KMS-11 (cell line): ENCODE data around the gene SUGCT.

Source experiments
- H2AFZ ChIP-seq: fragments of 200-600 bp; sonication (generic); 2 replicates; pipeline ENCODE4 v1.6.1; 2016; ENCODE audit warnings: antibody characterized with exemption, mixed run types, low read depth
- H3K27ac ChIP-seq: fragments of 200-600 bp; sonication (generic); 2 replicates; pipeline ENCODE4 v1.6.1; 2016; ENCODE audit warnings: mild to moderate bottlenecking, mixed run types
- H3K27me3 ChIP-seq: fragments of 200-600 bp; sonication (generic); 2 replicates; pipeline ENCODE4 v1.6.1; 2017; ENCODE audit warnings: mild to moderate bottlenecking, low read depth, mixed run types, moderate library complexity; ENCODE audit not compliant: insufficient read depth
- H3K36me3 ChIP-seq: fragments of 200-600 bp; sonication (generic); 2 replicates; pipeline ENCODE4 v1.6.1; 2017; ENCODE audit warnings: mild to moderate bottlenecking, mixed run types; ENCODE audit not compliant: insufficient read depth
- H3K4me1 ChIP-seq: fragments of 200-600 bp; sonication (generic); 2 replicates; pipeline ENCODE4 v1.6.1; 2016; ENCODE audit warnings: mild to moderate bottlenecking, low read depth, mixed run types; ENCODE audit not compliant: poor library complexity, severe bottlenecking
- H3K4me2 ChIP-seq: fragments of 200-600 bp; sonication (generic); 2 replicates; pipeline ENCODE4 v1.7.0; 2016; ENCODE audit warnings: mild to moderate bottlenecking, mixed run types
- H3K4me3 ChIP-seq: fragments of 200-600 bp; sonication (generic); IDR thresholded peaks from 2 replicates; pipeline ENCODE4 v1.6.1; 2017; ENCODE audit warnings: low read depth, low read length, mixed read lengths; ENCODE audit not compliant: insufficient read depth
- H3K79me2 ChIP-seq: fragments of 200-600 bp; sonication (generic); 2 replicates; pipeline ENCODE4 v1.6.1; 2016; ENCODE audit warnings: low read depth, mixed run types; ENCODE audit not compliant: insufficient read depth
- H3K9ac ChIP-seq: fragments of 200-600 bp; sonication (generic); 2 replicates; pipeline ENCODE4 v1.6.1; 2016; ENCODE audit warnings: mild to moderate bottlenecking, mixed run types
- H4K20me1 ChIP-seq: fragments of 200-600 bp; sonication (generic); 2 replicates; pipeline ENCODE4 v1.6.1; 2016; ENCODE audit warnings: mild to moderate bottlenecking, mixed run types; ENCODE audit not compliant: insufficient read depth
- CTCF ChIP-seq: fragments of 200-600 bp; sonication (generic); conservative IDR thresholded peaks from 2 replicates; pipeline ENCODE4 v1.6.1; 2017; ENCODE audit warnings: low read depth, mild to moderate bottlenecking, antibody characterized with exemption, low read length, moderate library complexity, mixed read lengths

The SUGCT gene

GRCh38 chr7:40297741-40298311, 163.0 kb downstream of the SUGCT start:
- H3K4me3 ChIP-seq, result no peak overlapping the region
- H3K79me2 ChIP-seq, result no peaks in the 10 kb centered on the region
- no peak overlapping the region for H2AFZ ChIP-seq
- no peaks in the 10 kb centered on the region for H3K27me3 ChIP-seq
- no peaks in the 10 kb centered on the region for H4K20me1 ChIP-seq
- no peak overlapping the region for H3K27ac ChIP-seq
- no peak overlapping the region for H3K9ac ChIP-seq
- H3K4me2 ChIP-seq, result no peak overlapping the region
- H3K36me3 ChIP-seq, result no peaks in the 10 kb centered on the region
- TF ChIP-seq CTCF, result no peak
- no peaks in the 10 kb centered on the region for H3K4me1 ChIP-seq

- no peak overlapping the region for H3K27ac ChIP-seq
- no peak overlapping the region for H3K4me2 ChIP-seq
- no peak for TF ChIP-seq CTCF
- no peaks in the 10 kb centered on the region for H3K4me1 ChIP-seq
- H3K79me2 ChIP-seq, result no peaks in the 10 kb centered on the region
- H3K9ac ChIP-seq, result no peak overlapping the region
- no peak overlapping the region for H3K4me3 ChIP-seq
- no peaks in the 10 kb centered on the region for H3K27me3 ChIP-seq
- H4K20me1 ChIP-seq, result no peaks in the 10 kb centered on the region
- H3K36me3 ChIP-seq, result no peaks in the 10 kb centered on the region
- no peak overlapping the region for H2AFZ ChIP-seq
Measured at GRCh38 chr7:40298421-40298820, 163.6 kb downstream of the SUGCT start.

- no peaks in the 10 kb centered on the region for H3K4me1 ChIP-seq
- H3K27ac ChIP-seq, result no peak overlapping the region
- H3K36me3 ChIP-seq, result no peaks in the 10 kb centered on the region
- H3K27me3 ChIP-seq, result no peaks in the 10 kb centered on the region
- no peak overlapping the region for H3K9ac ChIP-seq
- no peak overlapping the region for H2AFZ ChIP-seq
- no peaks in the 10 kb centered on the region for H4K20me1 ChIP-seq
- H3K4me2 ChIP-seq, result no peak overlapping the region
- no peak for TF ChIP-seq CTCF
- H3K79me2 ChIP-seq, result no peaks in the 10 kb centered on the region
- H3K4me3 ChIP-seq, result no peak overlapping the region
Measured at GRCh38 chr7:40299097-40299496, 164.3 kb downstream of the SUGCT start.

- Histone ChIP-seq H3K36me3 (no peaks in the 10 kb centered on the region), H3K27me3 (no peaks in the 10 kb centered on the region), H4K20me1 (no peaks in the 10 kb centered on the region), H3K4me2 (no peak overlapping the region), H3K4me3 (no peak overlapping the region), H3K79me2 (no peaks in the 10 kb centered on the region), H3K4me1 (no peaks in the 10 kb centered on the region), H2AFZ (no peak overlapping the region), H3K27ac (no peak overlapping the region), H3K9ac (no peak overlapping the region)
- TF ChIP-seq CTCF, result no peak
Measured at GRCh38 chr7:40300146-40300670, 165.4 kb downstream of the SUGCT start.
